GM23248 (cell line): ENCODE results near the gene FAM204A. TPM values are rescaled to one million over a fixed set of nuclear protein-coding genes. Genes with fewer than 3 reads are reported as not detected.

Source experiments
- DNase-seq: peaks from one replicate; pipeline ENCODE4 v3.0.0-alpha.2; 2015
- H2AFZ ChIP-seq: fragments of 200-600 bp; sonication (generic); 2 replicates; pipeline ENCODE4 v1.6.1; 2016; ENCODE audit warnings: antibody characterized with exemption
- H3F3A ChIP-seq: fragments of 200-600 bp; sonication (generic); 2 replicates; pipeline ENCODE4 v1.6.1; 2016; ENCODE audit warnings: mild to moderate bottlenecking, antibody characterized with exemption, mixed run types; ENCODE audit not compliant: insufficient read depth
- H3K27ac ChIP-seq: fragments of 200-600 bp; sonication (generic); 2 replicates; pipeline ENCODE4 v1.5.1; 2016; ENCODE audit warnings: mild to moderate bottlenecking
- H3K27me3 ChIP-seq: fragments of 200-600 bp; sonication (generic); replicated peaks from 2 replicates; pipeline ENCODE4 v1.6.1; 2016; ENCODE audit warnings: mild to moderate bottlenecking; ENCODE audit not compliant: insufficient read depth
- H3K36me3 ChIP-seq: fragments of 200-600 bp; sonication (generic); 2 replicates; pipeline ENCODE4 v1.6.1; 2016; ENCODE audit warnings: low read depth, mild to moderate bottlenecking
- H3K4me1 ChIP-seq: fragments of 200-600 bp; sonication (generic); 2 replicates; pipeline ENCODE4 v1.6.1; 2016; ENCODE audit warnings: mild to moderate bottlenecking; ENCODE audit not compliant: insufficient read depth
- H3K4me2 ChIP-seq: fragments of 200-600 bp; sonication (generic); one replicate; pipeline ENCODE4 v1.6.1; 2016; ENCODE audit warnings: mild to moderate bottlenecking; ENCODE audit not compliant: unreplicated experiment
- H3K4me3 ChIP-seq: fragments of 200-600 bp; sonication (generic); 2 replicates; pipeline ENCODE4 v1.5.1; 2016; ENCODE audit warnings: mild to moderate bottlenecking
- H3K79me2 ChIP-seq: fragments of 200-600 bp; sonication (generic); 2 replicates; pipeline ENCODE4 v1.6.1; 2016; ENCODE audit warnings: mild to moderate bottlenecking; ENCODE audit not compliant: insufficient read depth
- H3K9ac ChIP-seq: fragments of 200-600 bp; sonication (generic); 2 replicates; pipeline ENCODE4 v1.6.1; 2016; ENCODE audit warnings: mild to moderate bottlenecking
- H3K9me2 ChIP-seq: fragments of 200-600 bp; sonication (generic); 2 replicates; pipeline ENCODE4 v1.6.1; 2016; ENCODE audit warnings: mixed run types, mild to moderate bottlenecking, moderate library complexity; ENCODE audit not compliant: insufficient read depth
- H3K9me3 ChIP-seq: fragments of 200-600 bp; sonication (generic); one replicate; pipeline ENCODE4 v1.6.1; 2017; ENCODE audit warnings: low read depth
- H4K20me1 ChIP-seq: fragments of 200-600 bp; sonication (generic); 2 replicates; pipeline ENCODE4 v1.6.0; 2016; ENCODE audit not compliant: insufficient read depth
- EZH2 ChIP-seq: fragments of 200-600 bp; sonication (generic); IDR thresholded peaks from 2 replicates; pipeline ENCODE4 v1.6.1; 2018; ENCODE audit warnings: antibody characterized with exemption, mild to moderate bottlenecking; ENCODE audit not compliant: insufficient read depth, poor library complexity, severe bottlenecking
- EZH2phosphoT487 ChIP-seq: fragments of 200-600 bp; sonication (generic); IDR thresholded peaks from 2 replicates; pipeline ENCODE4 v1.6.1; 2018; ENCODE audit warnings: antibody characterized with exemption, moderate library complexity, mild to moderate bottlenecking, low read depth; ENCODE audit not compliant: insufficient read depth
- WGBS, 2 experiments: methylation state at CpG; one replicate each; pipeline ENCODE4 v1.1.6; 2015 to 2017; ENCODE audit warnings: low lambda C conversion rate in 2 of 2, low coverage in 1 of 2; ENCODE audit errors: missing lambda C conversion rate in 2 of 2; 5-methylcytosine and 5-hydroxymethylcytosine counted together
- in situ Hi-C: fragments of 300-500 bp; cut with MboI; formaldehyde crosslinking; loops from 2 replicates; pipeline ENCODE4 v1.15.0; 2020
- polyA plus RNA-seq: library from polyadenylated mRNA; unstranded; fragments of >200 nt; fragmentation: Nextera tagmentation; extraction: Ambion mirVana; gene quantifications from 2 replicates; pipeline ENCODE4 v1.2.1, GENCODE V29; 2016
- total RNA-seq: library from RNA; depleted of rRNA; stranded (reverse); fragments of >200 nt; shearing (Covaris generic); gene quantifications from 2 replicates; pipeline ENCODE4 v1.2.3, GENCODE V29; 2014

Gene FAM204A
- total and polyA plus RNA-seq, 2 experiments from 2014 or later = 71.8 to 87.2 TPM

DNA sequence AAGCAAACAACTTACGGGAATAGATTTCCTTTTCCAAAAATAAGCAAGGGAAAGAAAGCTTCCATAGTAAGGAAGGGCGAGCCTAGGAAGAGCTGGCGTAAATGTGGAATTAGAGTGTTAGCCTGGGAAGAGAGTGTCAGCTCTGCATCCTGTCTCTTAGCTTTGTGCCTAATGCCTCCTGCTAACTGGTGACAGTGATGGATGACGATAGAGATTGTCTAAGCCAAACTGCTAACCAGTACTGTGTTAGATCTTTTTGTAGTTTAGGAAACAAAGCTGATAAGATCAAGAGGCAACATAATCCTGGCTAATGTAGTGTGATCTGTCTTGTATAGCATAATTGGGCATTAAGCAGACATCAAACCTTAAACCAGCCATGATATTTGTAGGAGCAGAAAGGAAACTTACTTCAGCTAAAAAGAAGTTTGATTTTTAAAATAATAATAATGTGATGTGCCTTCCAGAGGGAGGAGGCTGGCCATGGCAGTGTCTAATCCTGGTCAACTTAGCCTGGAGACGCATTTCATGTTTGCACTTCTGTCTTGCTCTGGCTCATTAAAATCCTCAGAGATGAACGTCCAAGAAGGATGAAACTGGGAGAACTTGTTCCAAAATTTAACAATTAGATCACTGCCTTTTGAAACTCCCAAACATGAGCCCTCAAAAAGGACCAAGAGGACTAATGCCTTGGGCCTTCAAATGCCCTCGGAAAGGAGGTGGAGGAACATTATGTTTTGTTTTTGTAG, 85.1 kb downstream of the FAM204A start:
- in situ Hi-C loops = loop anchor here (25.0 kb wide), 1 partner anchor 1045 kb away; no protein-coding TSS in a partner anchor
- Histone ChIP-seq H3K36me3 (no peaks in the 10 kb centered on the region), H3F3A (no peaks in the 10 kb centered on the region), H3K9me2 (no peaks in the 10 kb centered on the region), H3K4me1 (no peaks in the 10 kb centered on the region), H3K27me3 (peaks cover 6% of the 10 kb centered on the region; the same call in 1 of the 2 replicates), H3K79me2 (no peaks in the 10 kb centered on the region), H4K20me1 (no peaks in the 10 kb centered on the region), H3K4me3 (no peak overlapping the region), H3K9ac (no peak overlapping the region), H3K4me2 (no peak overlapping the region), H2AFZ (no peak overlapping the region), H3K9me3 (no peaks in the 10 kb centered on the region), H3K27ac (no peak overlapping the region)
- 53 to 54% methylated on average over 7 of the region's 7 CpGs for WGBS, 2 experiments
- TF ChIP-seq EZH2 = no peak
- TF ChIP-seq EZH2phosphoT487 = no peak
- no peak for DNase-seq

DNA sequence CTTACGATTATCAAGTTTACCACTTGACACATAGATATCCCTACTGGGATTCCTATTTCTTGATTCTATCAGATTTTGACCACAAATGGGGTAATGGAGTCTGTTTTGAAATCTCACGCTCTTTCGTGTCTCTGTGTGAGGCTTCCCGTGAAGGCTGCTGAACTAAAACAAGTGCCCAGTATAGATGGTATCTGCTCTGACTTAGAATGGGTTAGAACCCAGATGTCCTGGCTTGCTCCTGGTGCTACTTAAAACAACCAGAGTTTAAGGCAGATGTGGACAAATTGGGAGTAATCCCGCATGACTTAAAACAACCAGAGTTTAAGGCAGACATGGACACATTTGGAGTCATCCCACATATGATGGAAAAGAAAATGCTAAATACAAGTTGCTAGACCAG, 85.9 kb downstream of the FAM204A start:
- Histone ChIP-seq H3K4me3 (no peak overlapping the region), H3K27ac (no peak overlapping the region), H3K79me2 (no peaks in the 10 kb centered on the region), H4K20me1 (no peaks in the 10 kb centered on the region), H3K9me3 (no peaks in the 10 kb centered on the region), H3K4me2 (no peak overlapping the region), H2AFZ (no peak overlapping the region), H3K9me2 (no peaks in the 10 kb centered on the region), H3F3A (no peaks in the 10 kb centered on the region), H3K27me3 (peaks cover 6% of the 10 kb centered on the region; the same call in 1 of the 2 replicates), H3K4me1 (no peaks in the 10 kb centered on the region), H3K9ac (no peak overlapping the region), H3K36me3 (no peaks in the 10 kb centered on the region)
- WGBS, 2 experiments = 82 to 85% methylated on average over 5 of the region's 5 CpGs
- in situ Hi-C loops = loop anchor here (25.0 kb wide), 1 partner anchor 1044 kb away; no protein-coding TSS in a partner anchor
- no peak for TF ChIP-seq EZH2
- TF ChIP-seq EZH2phosphoT487 = no peak
- no peak for DNase-seq

DNA sequence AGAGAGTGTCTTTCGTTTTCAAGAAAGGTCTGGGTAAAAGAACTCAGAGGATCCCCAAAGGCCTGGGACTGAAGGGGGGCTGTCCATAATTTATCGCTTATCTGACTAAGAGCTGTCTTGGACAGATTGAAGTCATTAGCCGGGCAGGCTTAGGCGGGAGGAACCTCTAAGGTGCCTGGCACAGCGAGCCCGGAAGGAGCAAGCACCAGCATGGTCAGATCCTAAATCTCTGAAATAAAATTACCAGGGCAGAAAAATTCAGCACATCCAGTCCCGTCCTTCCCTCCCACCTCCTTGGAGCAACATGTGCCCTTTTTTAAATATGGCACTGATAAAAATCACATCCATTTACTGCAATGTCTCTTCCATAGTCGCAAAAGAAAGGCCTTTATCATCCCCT, 86.8 kb downstream of the FAM204A start:
- no peaks in the 10 kb centered on the region for H4K20me1 ChIP-seq
- H3K4me3 ChIP-seq = no peak overlapping the region
- H3K79me2 ChIP-seq = no peaks in the 10 kb centered on the region
- no peaks in the 10 kb centered on the region for H3F3A ChIP-seq
- in situ Hi-C loops = loop anchor here (25.0 kb wide), 1 partner anchor 1043 kb away; no protein-coding TSS in a partner anchor
- no peaks in the 10 kb centered on the region for H3K4me1 ChIP-seq
- WGBS, 2 experiments = 80 to 82% methylated on average over 8 of the region's 8 CpGs
- H3K4me2 ChIP-seq = no peak overlapping the region
- H3K9me2 ChIP-seq = no peaks in the 10 kb centered on the region
- no peak overlapping the region for H3K9ac ChIP-seq
- H3K27ac ChIP-seq = no peak overlapping the region
- peaks cover 6% of the 10 kb centered on the region; the same call in 1 of the 2 replicates for H3K27me3 ChIP-seq
- TF ChIP-seq EZH2 (no peak), EZH2phosphoT487 (no peak)
- no peaks in the 10 kb centered on the region for H3K9me3 ChIP-seq
- H2AFZ ChIP-seq = no peak overlapping the region
- H3K36me3 ChIP-seq = no peaks in the 10 kb centered on the region
- DNase-seq = no peak

DNA sequence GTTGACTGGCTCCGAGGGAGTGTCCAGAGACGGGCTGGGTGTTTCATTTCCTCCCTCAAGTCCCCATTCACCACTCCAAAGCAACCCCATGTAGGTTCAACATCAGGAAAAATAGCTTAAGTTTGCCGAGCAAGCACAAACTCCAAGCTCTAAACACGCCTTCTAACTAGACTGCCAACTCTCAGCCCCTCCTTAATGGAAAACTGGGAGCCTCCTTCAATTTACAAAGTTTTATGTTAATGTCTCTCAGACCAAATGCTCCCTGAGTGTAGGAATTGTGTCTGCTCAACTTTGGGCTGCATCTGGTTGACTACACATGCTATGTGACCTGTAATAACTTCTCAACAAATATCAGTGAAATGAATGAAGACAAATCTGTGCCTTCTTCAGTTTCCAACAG, 87.5 kb downstream of the FAM204A start:
- no peak for DNase-seq

More for the DNA sequence above, 87.5 kb downstream of the FAM204A start:
- Histone ChIP-seq H3K4me2 (no peak overlapping the region), H2AFZ (no peak overlapping the region), H3K4me3 (no peak overlapping the region), H3K9me2 (no peaks in the 10 kb centered on the region), H3K36me3 (no peaks in the 10 kb centered on the region), H3K27ac (no peak overlapping the region), H3K79me2 (no peaks in the 10 kb centered on the region), H3F3A (no peaks in the 10 kb centered on the region), H3K27me3 (peaks cover 6% of the 10 kb centered on the region; the same call in 1 of the 2 replicates), H3K9me3 (no peaks in the 10 kb centered on the region), H3K4me1 (no peaks in the 10 kb centered on the region), H4K20me1 (no peaks in the 10 kb centered on the region), H3K9ac (no peak overlapping the region)
- WGBS, 2 experiments = 66 to 74% methylated on average over 3 to 4 of the region's 4 CpGs
- in situ Hi-C loops = loop anchor here (25.0 kb wide), 1 partner anchor 1042 kb away; no protein-coding TSS in a partner anchor
- TF ChIP-seq EZH2phosphoT487 (no peak), EZH2 (no peak)
